HepG2 (cell line): Measurements from ENCODE around the gene ELL3. TPM values are rescaled to one million over a fixed set of nuclear protein-coding genes. Genes with fewer than 3 reads are reported as not detected.

Source experiments
- ATF1 ChIP-seq: IDR thresholded peaks from 2 replicates; pipeline ENCODE4 v1.6.1; 2016; ENCODE audit warnings: mild to moderate bottlenecking, control low read depth
- CEBPG ChIP-seq: IDR thresholded peaks from 2 replicates; pipeline ENCODE4 v1.6.1; 2016
- EHMT2 ChIP-seq: fragments of 200-600 bp; sonication (generic); IDR thresholded peaks from 2 replicates; pipeline ENCODE4 v1.7.0; 2017; ENCODE audit warnings: antibody characterized with exemption, low read depth, low read length, borderline replicate concordance
- FOXJ3 ChIP-seq: sonication (generic); formaldehyde crosslinking; IDR thresholded peaks from 2 replicates; pipeline ENCODE4 v1.4.0; 2020; ENCODE audit warnings: missing genetic modification reagents, mild to moderate bottlenecking, borderline replicate concordance
- HNF4G ChIP-seq, 2 experiments: sonication (generic) in 1 of 2; formaldehyde crosslinking in 1 of 2; IDR thresholded peaks; 2 replicates each; pipeline versions ENCODE4 v1.4.0 to v1.6.1; 2011 to 2020; ENCODE audit warnings: borderline replicate concordance in 2 of 2, low read depth in 2 of 2, mild to moderate bottlenecking in 2 of 2, low read length in 1 of 2, missing genetic modification reagents in 1 of 2, moderate library complexity in 1 of 2
- IRF9 ChIP-seq: sonication (generic); formaldehyde crosslinking; IDR thresholded peaks from 2 replicates; pipeline ENCODE4 v1.8.0; 2022; ENCODE audit warnings: missing genetic modification reagents, mild to moderate bottlenecking, borderline replicate concordance
- KAT7 ChIP-seq: IDR thresholded peaks from 2 replicates; pipeline ENCODE4 v1.6.1; 2018; ENCODE audit warnings: borderline replicate concordance, missing compliant biosample characterization
- NFAT5 ChIP-seq: sonication (generic); formaldehyde crosslinking; IDR thresholded peaks from 2 replicates; pipeline ENCODE4 v1.4.0; 2020; ENCODE audit warnings: missing genetic modification reagents
- PAX8 ChIP-seq: sonication (generic); formaldehyde crosslinking; IDR thresholded peaks from 2 replicates; pipeline ENCODE4 v1.8.0; 2022; ENCODE audit warnings: mild to moderate bottlenecking, missing genetic modification reagents, borderline replicate concordance
- SNAI1 ChIP-seq: sonication (generic); formaldehyde crosslinking; IDR thresholded peaks from 2 replicates; pipeline ENCODE4 v1.5.0; 2020; ENCODE audit warnings: mild to moderate bottlenecking, missing genetic modification reagents, borderline replicate concordance
- THAP7 ChIP-seq: sonication (generic); formaldehyde crosslinking; IDR thresholded peaks from 2 replicates; pipeline ENCODE4 v1.8.1; 2023; ENCODE audit warnings: mild to moderate bottlenecking, missing genetic modification reagents
- THAP8 ChIP-seq: sonication (generic); formaldehyde crosslinking; IDR thresholded peaks from 2 replicates; pipeline ENCODE4 v1.5.1; 2020; ENCODE audit warnings: missing genetic modification reagents, mild to moderate bottlenecking, borderline replicate concordance
- ZBTB7B ChIP-seq: sonication (generic); formaldehyde crosslinking; IDR thresholded peaks from 2 replicates; pipeline ENCODE4 v1.4.0; 2020; ENCODE audit warnings: missing genetic modification reagents
- ZNF468 ChIP-seq: sonication (generic); formaldehyde crosslinking; IDR thresholded peaks from 2 replicates; pipeline ENCODE4 v1.8.0; 2022; ENCODE audit warnings: mild to moderate bottlenecking, moderate library complexity, missing genetic modification reagents
- ZNF512B ChIP-seq: sonication (generic); formaldehyde crosslinking; IDR thresholded peaks from 2 replicates; pipeline ENCODE4 v1.5.1; 2020; ENCODE audit warnings: missing genetic modification reagents, mild to moderate bottlenecking, borderline replicate concordance
- ZNF546 ChIP-seq: sonication (generic); formaldehyde crosslinking; conservative IDR thresholded peaks from 2 replicates; pipeline ENCODE4 v1.8.1; 2023; ENCODE audit warnings: mild to moderate bottlenecking, missing genetic modification reagents
- ZNF747 ChIP-seq: sonication (generic); formaldehyde crosslinking; IDR thresholded peaks from 2 replicates; pipeline ENCODE4 v1.8.1; 2023; ENCODE audit warnings: missing genetic modification reagents, mild to moderate bottlenecking, borderline replicate concordance
- polyA plus RNA-seq, 8 experiments: library from polyadenylated mRNA; depleted of rRNA in 3 of 8; stranded (reverse) in 7 of 8; unstranded in 1 of 8; fragments of >200 nt; fragmentation: Illumina TruSeq in 4 of 8; extraction: Trizol in 4 of 8; gene quantifications; 2 replicates each; pipeline versions ENCODE4 v1.2.1 to v1.2.3, GENCODE V29; 2011 to 2016; ENCODE audit warnings: low read depth in 4 of 8, missing spikeins in 1 of 8, mixed read lengths in 1 of 8; ENCODE audit not compliant: insufficient read depth in 1 of 8
- total RNA-seq, 5 experiments: library from RNA; depleted of rRNA; stranded (reverse); fragments of >200 nt; fragmentation: Illumina TruSeq; extraction: Trizol; gene quantifications; 2 replicates each; pipeline ENCODE4 v1.2.3, GENCODE V29; 2016; ENCODE audit warnings: low read depth in 1 of 5

Gene ELL3
- total and polyA plus RNA-seq, 2 of the 13 experiments (the other 11 are each of a cell fraction or from before 2014, with no cell fraction given) = 6.1 to 8.8 TPM

- TF ChIP-seq ZNF512B (CRISPR knock-in tag) (0 out of 2 replicates have a peak, but pooled peaks have one; percentile 68), CEBPG (CRISPR knock-in tag) (no peak), SNAI1 (CRISPR knock-in tag) (no peak), THAP8 (CRISPR knock-in tag) (no peak), HNF4G (IDR thresholded peaks at IDR 0.05; ENCODE audit: borderline replicate concordance, low read depth, low read length) (peak; percentile 13; the same call in 1 of the 2 replicates), HNF4G (CRISPR knock-in tag; IDR thresholded peaks at IDR 0.05; ENCODE audit: borderline replicate concordance, low read depth) (no peak), ZNF747 (CRISPR knock-in tag) (no peak), FOXJ3 (CRISPR knock-in tag) (no peak), ZNF468 (no peak), ATF1 (CRISPR knock-in tag) (no peak), PAX8 (CRISPR knock-in tag) (no peak), IRF9 (CRISPR knock-in tag) (no peak), THAP7 (CRISPR knock-in tag) (no peak), EHMT2 (no peak), NFAT5 (CRISPR knock-in tag) (no peak), ZNF546 (CRISPR knock-in tag) (no peak), ZBTB7B (no peak), KAT7 (no peak)
Observed at GRCh38 chr15:43775411-43775965, 1.3 kb downstream of the ELL3 start (continued).
